ENCODE data around the gene MED20.

- no peak for TF ChIP-seq CTCF (IDR thresholded peaks at IDR 0.05)
- TF ChIP-seq TCF7L2 (IDR thresholded peaks at IDR 0.05; ENCODE audit: low read depth, low read length): no peak
Observed at GRCh38 chr6:41894366-41895299, 26.3 kb downstream of the MED20 start.

All from Panc1 (cell line).